ENCODE data around the gene SRGAP3.

The SRGAP3 gene

GRCh38 chr3:8954938-8955763 is 294.3 kb downstream of the SRGAP3 start:
- DNase-seq = no peak

GRCh38 chr3:8953313-8953712 is 296.1 kb downstream of the SRGAP3 start:
- no peak for DNase-seq

GRCh38 chr3:8952130-8952529 is 297.3 kb downstream of the SRGAP3 start:
- DNase-seq = no peak

- DNase-seq = no peak
These were observed 303.4 kb downstream of the SRGAP3 start for GRCh38 chr3:8945890-8946600.

- DNase-seq = no peak
These were observed 306.5 kb downstream of the SRGAP3 start for GRCh38 chr3:8942746-8943488.

- no peak for DNase-seq
These were observed 307.3 kb downstream of the SRGAP3 start for GRCh38 chr3:8942115-8942514.

GRCh38 chr3:8938021-8938420 is 311.4 kb downstream of the SRGAP3 start:
- DNase-seq = no peak

GRCh38 chr3:8937064-8938020 is 312.1 kb downstream of the SRGAP3 start:
- no peak for DNase-seq

- no peak for DNase-seq
These were observed 316.9 kb downstream of the SRGAP3 start for GRCh38 chr3:8932507-8932906.

GRCh38 chr3:8931342-8931741 is 318.1 kb downstream of the SRGAP3 start:
- DNase-seq = no peak
